Measurements from ENCODE around the gene PRDM2.

PRDM2 gene

DNA sequence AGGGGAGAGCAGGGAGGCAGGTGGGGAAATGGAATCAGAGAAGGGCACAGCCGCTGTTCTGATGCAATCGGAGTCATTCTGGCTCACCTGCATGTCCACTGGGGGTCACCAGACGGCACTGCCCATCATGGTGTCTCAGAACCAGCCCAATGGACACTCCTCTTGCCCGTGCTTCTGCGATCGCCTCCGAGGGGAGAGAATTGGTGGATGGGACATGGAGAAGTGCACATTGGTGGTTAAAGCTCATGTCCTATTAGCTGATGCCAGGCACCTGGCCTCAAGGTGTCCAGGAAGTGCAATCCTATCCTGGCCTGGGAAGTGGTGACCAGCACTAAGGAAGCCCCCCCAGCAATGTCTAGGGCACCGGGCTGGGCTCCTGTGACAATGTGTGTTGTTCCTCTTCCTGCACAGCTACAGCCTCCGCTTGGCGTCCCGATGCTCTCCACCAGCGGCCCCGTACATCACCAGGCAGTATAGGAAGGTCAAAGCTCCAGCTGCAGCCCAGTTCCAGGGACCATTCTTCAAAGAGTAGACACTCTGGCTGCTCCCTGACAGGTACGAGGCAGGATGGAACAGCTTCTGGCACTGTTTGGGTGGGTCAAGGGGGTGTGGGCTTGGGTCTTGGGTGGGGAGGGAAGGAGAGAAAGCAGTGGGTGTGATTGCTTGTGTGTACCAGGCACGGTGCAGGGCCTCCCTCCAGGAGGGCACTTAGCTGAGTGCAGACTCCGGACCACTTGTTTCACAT lies 116.2 kb downstream of the PRDM2 start:
- Histone ChIP-seq H3K9me3 (ENCODE audit: insufficient read depth, low read length) (no peaks in the 10 kb centered on the region), H3K36me3 (ENCODE audit: low read length) (no peaks in the 10 kb centered on the region), H3K79me2 (ENCODE audit: insufficient read depth, low read length) (no peaks in the 10 kb centered on the region), H3K4me2 (ENCODE audit: low read depth, low read length, poor library complexity, severe bottlenecking) (no peak overlapping the region), H3K27me3 (ENCODE audit: low read length) (no peaks in the 10 kb centered on the region), H3K4me3 (ENCODE audit: insufficient read depth, low read length, poor library complexity, severe bottlenecking) (no peak overlapping the region), H3K9me2 (replicated peaks; ENCODE audit: insufficient read depth, low read length) (no peaks in the 10 kb centered on the region), H3K27ac (ENCODE audit: low read depth, low read length) (no peak overlapping the region), H2AFZ (ENCODE audit: low read depth, low read length, severe bottlenecking) (no peak overlapping the region), H3K9ac (ENCODE audit: low read length) (no peak overlapping the region), H4K20me1 (ENCODE audit: low read depth, low read length) (no peaks in the 10 kb centered on the region), H3F3A (ENCODE audit: insufficient read depth) (no peaks in the 10 kb centered on the region)
- TF ChIP-seq, protein P1, sequence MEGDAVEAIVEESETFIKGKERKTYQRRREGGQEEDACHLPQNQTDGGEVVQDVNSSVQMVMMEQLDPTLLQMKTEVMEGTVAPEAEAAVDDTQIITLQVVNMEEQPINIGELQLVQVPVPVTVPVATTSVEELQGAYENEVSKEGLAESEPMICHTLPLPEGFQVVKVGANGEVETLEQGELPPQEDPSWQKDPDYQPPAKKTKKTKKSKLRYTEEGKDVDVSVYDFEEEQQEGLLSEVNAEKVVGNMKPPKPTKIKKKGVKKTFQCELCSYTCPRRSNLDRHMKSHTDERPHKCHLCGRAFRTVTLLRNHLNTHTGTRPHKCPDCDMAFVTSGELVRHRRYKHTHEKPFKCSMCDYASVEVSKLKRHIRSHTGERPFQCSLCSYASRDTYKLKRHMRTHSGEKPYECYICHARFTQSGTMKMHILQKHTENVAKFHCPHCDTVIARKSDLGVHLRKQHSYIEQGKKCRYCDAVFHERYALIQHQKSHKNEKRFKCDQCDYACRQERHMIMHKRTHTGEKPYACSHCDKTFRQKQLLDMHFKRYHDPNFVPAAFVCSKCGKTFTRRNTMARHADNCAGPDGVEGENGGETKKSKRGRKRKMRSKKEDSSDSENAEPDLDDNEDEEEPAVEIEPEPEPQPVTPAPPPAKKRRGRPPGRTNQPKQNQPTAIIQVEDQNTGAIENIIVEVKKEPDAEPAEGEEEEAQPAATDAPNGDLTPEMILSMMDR (IDR thresholded peaks at IDR 0.05; ENCODE audit: insufficient read depth, low read length, poor library complexity, severe bottlenecking): no peak
- TF ChIP-seq EZH2phosphoT487 (conservative IDR thresholded peaks at IDR 0.05; ENCODE audit: low read length): no peak

DNA sequence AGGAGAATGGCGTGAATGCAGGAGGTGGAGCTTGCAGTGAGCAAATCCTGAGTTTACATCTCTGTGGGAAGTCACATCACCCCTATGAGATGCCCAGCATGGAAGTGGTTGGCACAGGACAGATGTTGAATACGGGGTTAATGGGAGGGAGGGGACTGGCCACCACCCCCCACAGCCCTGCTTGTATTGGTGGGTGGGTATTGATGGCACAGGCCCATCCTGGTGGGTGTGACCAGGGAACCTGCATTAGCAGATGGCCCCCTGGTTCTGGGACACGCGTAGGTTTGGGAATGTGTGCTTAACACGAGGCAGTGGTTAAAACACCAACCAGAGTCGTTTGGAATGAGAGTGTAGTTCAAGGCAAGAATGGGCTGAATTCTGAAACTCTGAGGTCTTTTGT lies 117.9 kb downstream of the PRDM2 start:
- H3K4me2 ChIP-seq (ENCODE audit: low read depth, low read length, poor library complexity, severe bottlenecking): no peak overlapping the region
- H4K20me1 ChIP-seq (ENCODE audit: low read depth, low read length): no peaks in the 10 kb centered on the region
- H3K27ac ChIP-seq (ENCODE audit: low read depth, low read length): no peak overlapping the region
- no peak for TF ChIP-seq EZH2phosphoT487 (conservative IDR thresholded peaks at IDR 0.05; ENCODE audit: low read length)
- TF ChIP-seq, protein P1 (IDR thresholded peaks at IDR 0.05; ENCODE audit: insufficient read depth, low read length, poor library complexity, severe bottlenecking): no peak
- H3K9me2 ChIP-seq (replicated peaks; ENCODE audit: insufficient read depth, low read length): no peaks in the 10 kb centered on the region
- H3K4me3 ChIP-seq (ENCODE audit: insufficient read depth, low read length, poor library complexity, severe bottlenecking): no peak overlapping the region
- H3F3A ChIP-seq (ENCODE audit: insufficient read depth): no peaks in the 10 kb centered on the region
- no peak overlapping the region for H3K9ac ChIP-seq (ENCODE audit: low read length)
- H3K9me3 ChIP-seq (ENCODE audit: insufficient read depth, low read length): no peaks in the 10 kb centered on the region
- H3K79me2 ChIP-seq (ENCODE audit: insufficient read depth, low read length): no peaks in the 10 kb centered on the region
- no peak overlapping the region for H2AFZ ChIP-seq (ENCODE audit: low read depth, low read length, severe bottlenecking)
- H3K36me3 ChIP-seq (ENCODE audit: low read length): no peaks in the 10 kb centered on the region
- H3K27me3 ChIP-seq (ENCODE audit: low read length): no peaks in the 10 kb centered on the region

DNA sequence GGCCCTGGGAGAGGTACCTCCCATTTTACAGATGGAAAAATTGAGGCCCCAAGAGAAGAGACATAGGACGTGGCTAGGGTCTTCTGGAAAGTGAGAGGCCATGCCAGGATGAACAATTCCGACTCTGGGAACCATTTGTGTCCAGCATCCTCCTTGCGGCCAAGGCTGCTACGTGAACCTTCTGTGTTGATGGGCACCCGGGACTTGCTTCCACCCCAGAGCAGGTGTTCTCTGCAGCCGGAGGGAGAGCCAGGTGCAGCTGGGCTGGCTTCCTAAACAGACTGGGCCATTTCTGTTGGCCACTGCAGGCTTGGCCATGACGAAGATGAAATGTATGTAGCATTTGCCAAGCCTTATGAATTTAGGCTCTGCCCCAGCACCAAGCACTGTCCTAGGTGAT lies 118.9 kb downstream of the PRDM2 start:
- H4K20me1 ChIP-seq (ENCODE audit: low read depth, low read length): no peaks in the 10 kb centered on the region
- TF ChIP-seq EZH2phosphoT487 (conservative IDR thresholded peaks at IDR 0.05; ENCODE audit: low read length): no peak
- TF ChIP-seq, protein P1 (IDR thresholded peaks at IDR 0.05; ENCODE audit: insufficient read depth, low read length, poor library complexity, severe bottlenecking): no peak
- no peak overlapping the region for H3K27ac ChIP-seq (ENCODE audit: low read depth, low read length)
- H3K79me2 ChIP-seq (ENCODE audit: insufficient read depth, low read length): no peaks in the 10 kb centered on the region
- H3K9ac ChIP-seq (ENCODE audit: low read length): no peak overlapping the region
- no peak overlapping the region for H3K4me2 ChIP-seq (ENCODE audit: low read depth, low read length, poor library complexity, severe bottlenecking)
- H3K9me3 ChIP-seq (ENCODE audit: insufficient read depth, low read length): no peaks in the 10 kb centered on the region
- no peak overlapping the region for H3K4me3 ChIP-seq (ENCODE audit: insufficient read depth, low read length, poor library complexity, severe bottlenecking)
- H3K27me3 ChIP-seq (ENCODE audit: low read length): no peaks in the 10 kb centered on the region
- H2AFZ ChIP-seq (ENCODE audit: low read depth, low read length, severe bottlenecking): no peak overlapping the region
- H3K36me3 ChIP-seq (ENCODE audit: low read length): no peaks in the 10 kb centered on the region
- no peaks in the 10 kb centered on the region for H3F3A ChIP-seq (ENCODE audit: insufficient read depth)
- no peaks in the 10 kb centered on the region for H3K9me2 ChIP-seq (replicated peaks; ENCODE audit: insufficient read depth, low read length)

All from SU-DHL-6 (cell line).